K562 (cell line): ENCODE measurements around the gene SLC25A14. TPM values are rescaled to one million over a fixed set of nuclear protein-coding genes. Genes with fewer than 3 reads are reported as not detected.

Experiments used
- ATAC-seq: fragments of 200-7000 bp; cut with Tn5 transposase; 3 replicates; pipeline ENCODE4 v1.9.1; 2020; ENCODE audit warnings: moderate library complexity
- BruUV-seq: library from RNA; stranded (reverse); fragments of 400-500 nt; replicated peaks from 2 replicates; lab custom pipeline; 2021; lab: Mats Ljungman, UMichigan
- CTCF ChIA-PET: fragments of 300-600 bp; formaldehyde crosslinking; extraction: SDS; loops from one replicate; lab custom pipeline; 2021; ENCODE audit warnings: low intra/inter-chr PET ratio; lab: Yijun Ruan, JAX
- POLR2A ChIA-PET: fragments of 300-600, 350-650 bp; sonication (Branson Sonifier 250); formaldehyde crosslinking; extraction: SDS; loops from one replicate; lab custom pipeline; 2021; ENCODE audit warnings: antibody characterized with exemption, inconsistent platforms; lab: Yijun Ruan, JAX
- DNase-seq, 4 experiments: peaks; one replicate each; pipeline versions ENCODE4 v3.0.0 to v3.0.0-alpha.2; 2011 to 2018; ENCODE audit warnings: low spot score in 3 of 4, mixed read lengths in 3 of 4; ENCODE audit errors: extremely low read depth in 1 of 4
- FAIRE-seq: peaks from 2 replicates; lab custom pipeline; 2011; peaks lifted over from hg19 to GRCh38; lab: Jason Lieb, UNC
- H2AFZ ChIP-seq: 2 replicates; pipeline ENCODE4 v1.6.0; 2011; ENCODE audit warnings: low read depth, low read length, control low read depth, inconsistent platforms
- H3K27ac ChIP-seq: fragments of 200-600 bp; 3 replicates; pipeline ENCODE4 v1.8.0; 2011; ENCODE audit warnings: low read depth, mild to moderate bottlenecking, control low read depth, inconsistent platforms, low read length, moderate library complexity, mixed read lengths; ENCODE audit errors: extremely low read depth
- H3K27me3 ChIP-seq, 2 experiments: fragments of 300-600 bp in 1 of 2; 2 replicates in 1 of 2; 3 replicates in 1 of 2; pipeline versions ENCODE4 v1.6.0 to v1.8.0; 2011; ENCODE audit warnings: inconsistent platforms in 2 of 2, low read length in 2 of 2, mild to moderate bottlenecking in 1 of 2, mixed read lengths in 1 of 2, moderate library complexity in 1 of 2; ENCODE audit not compliant: control insufficient read depth in 2 of 2, insufficient read depth in 2 of 2
- H3K36me3 ChIP-seq: fragments of 300-600 bp; 3 replicates; pipeline ENCODE4 v1.8.0; 2011; ENCODE audit warnings: mild to moderate bottlenecking, low read length, inconsistent platforms; ENCODE audit not compliant: control insufficient read depth, insufficient read depth
- H3K4me1 ChIP-seq, 2 experiments: fragments of 200-600 bp in 1 of 2; replicated peaks in 1 of 2; 2 replicates in 1 of 2; 3 replicates in 1 of 2; pipeline versions ENCODE4 v1.5.1 to v1.8.0; 2011; ENCODE audit warnings: inconsistent platforms in 2 of 2, low read length in 2 of 2, mild to moderate bottlenecking in 1 of 2, mixed read lengths in 1 of 2, moderate library complexity in 1 of 2; ENCODE audit not compliant: control insufficient read depth in 2 of 2, insufficient read depth in 2 of 2
- H3K4me2 ChIP-seq: 2 replicates; pipeline ENCODE4 v1.6.1; 2011; ENCODE audit warnings: low read length, control low read depth, inconsistent platforms, mixed read lengths; ENCODE audit not compliant: insufficient read depth
- H3K4me3 ChIP-seq: fragments of 200-600 bp; sonication (generic), shearing (Covaris generic); 2 replicates; pipeline ENCODE4 v1.5.1; 2016; ENCODE audit warnings: control low read depth, inconsistent platforms
- H3K79me2 ChIP-seq: fragments of 200-600 bp; 3 replicates; pipeline ENCODE4 v1.8.0; 2011; ENCODE audit warnings: low read length, inconsistent platforms; ENCODE audit not compliant: control insufficient read depth, insufficient read depth
- H3K9ac ChIP-seq, 2 experiments: 2 replicates each; pipeline versions ENCODE4 v1.6.0 to v1.6.1; 2011; ENCODE audit warnings: low read depth in 2 of 2, low read length in 2 of 2, control low read depth in 1 of 2, inconsistent platforms in 1 of 2, mild to moderate bottlenecking in 1 of 2, mixed read lengths in 1 of 2; ENCODE audit not compliant: insufficient read depth in 1 of 2
- H3K9me1 ChIP-seq: one replicate; pipeline ENCODE4 v1.6.0; 2011; ENCODE audit warnings: inconsistent platforms, mild to moderate bottlenecking, low read length, moderate library complexity; ENCODE audit not compliant: control insufficient read depth, insufficient read depth
- H3K9me3 ChIP-seq: replicated peaks from 2 replicates; pipeline ENCODE4 v1.5.1; 2011; ENCODE audit warnings: low read depth, low read length, inconsistent platforms; ENCODE audit not compliant: control insufficient read depth, insufficient read depth
- H4K20me1 ChIP-seq: replicated peaks from 2 replicates; pipeline ENCODE4 v1.6.1; 2011; ENCODE audit warnings: low read length, inconsistent platforms, mixed read lengths; ENCODE audit not compliant: control insufficient read depth, insufficient read depth
- DEAF1 ChIP-seq: fragments of 450-650 bp; formaldehyde crosslinking; IDR thresholded peaks from 2 replicates; pipeline ENCODE4 v1.4.0; 2020; ENCODE audit warnings: mild to moderate bottlenecking, moderate library complexity
- NCOA2 ChIP-seq, 2 experiments: fragments of 450-650 bp; IDR thresholded peaks; 2 replicates each; pipeline ENCODE4 v1.6.1; 2018; ENCODE audit warnings: mild to moderate bottlenecking in 2 of 2, moderate library complexity in 1 of 2; ENCODE audit not compliant: partially characterized antibody in 2 of 2
- RAD21 ChIP-seq, 2 experiments: fragments of 250-450 bp in 1 of 2; fragments of 450-650 bp in 1 of 2; sonication (Bioruptor Pico) in 1 of 2; formaldehyde crosslinking in 1 of 2; IDR thresholded peaks in 1 of 2; conservative IDR thresholded peaks in 1 of 2; 2 replicates each; pipeline versions ENCODE4 v1.4.0 to v1.8.0; 2020 to 2022; ENCODE audit warnings: mild to moderate bottlenecking in 2 of 2, moderate library complexity in 1 of 2
- SMC3 ChIP-seq: conservative IDR thresholded peaks from 2 replicates; pipeline ENCODE4 v1.6.1; 2011; ENCODE audit warnings: low read depth, low read length, improper control_type of control experiment; ENCODE audit not compliant: insufficient read depth
- TAF15 ChIP-seq: fragments of 200-400 bp; formaldehyde crosslinking; IDR thresholded peaks from 2 replicates; pipeline ENCODE4 v1.6.1; 2017; ENCODE audit warnings: mild to moderate bottlenecking, low read depth, low read length, moderate library complexity
- WGBS: fragments of 100-300 bp; shearing (Covaris generic); methylation state at CpG from one replicate; pipeline ENCODE4 v1.1.6; 2016; ENCODE audit warnings: low coverage, mixed read lengths; ENCODE audit not compliant: insufficient coverage; ENCODE audit errors: missing lambda C conversion rate; 5-methylcytosine and 5-hydroxymethylcytosine counted together
- in situ Hi-C: fragments of 300-500 bp; cut with MboI; formaldehyde crosslinking; loops from 4 replicates; pipeline ENCODE4 v1.15.0; 2018; ENCODE audit warnings: inconsistent platforms, mixed read lengths
- intact Hi-C: fragments of 100-400 bp; cut with micrococcal nuclease; formaldehyde crosslinking; loops from 2 replicates; pipeline ENCODE4 v1.14.2; 2022
- polyA plus RNA-seq, 8 experiments: library from polyadenylated mRNA; depleted of rRNA in 4 of 8; stranded (reverse) in 5 of 8; unstranded in 3 of 8; fragments of >200 nt; fragmentation: Nextera tagmentation in 2 of 8; fragmentation: Illumina TruSeq in 1 of 8; extraction: Ambion mirVana in 2 of 8; extraction: Trizol in 1 of 8; gene quantifications; 2 replicates each; pipeline versions ENCODE4 v1.2.1 to v1.2.3, GENCODE V29; 2011 to 2014; ENCODE audit warnings: inconsistent platforms in 1 of 8, missing spikeins in 1 of 8
- total RNA-seq, 7 experiments: library from RNA; depleted of rRNA in 6 of 7; stranded (reverse); fragments of >200 nt in 6 of 7; fragmentation: Illumina TruSeq in 2 of 7; extraction: Trizol in 2 of 7; gene quantifications; 2 replicates each; pipeline versions ENCODE4 v1.2.1 to v1.2.3, GENCODE V29; 2011 to 2021; ENCODE audit warnings: low replicate concordance in 1 of 7
- TF ChIP-seq, protein P1 (sequence below): fragments of 450-650 bp; formaldehyde crosslinking; IDR thresholded peaks from 2 replicates; pipeline ENCODE4 v1.4.0; 2020; ENCODE audit warnings: mild to moderate bottlenecking, mixed read lengths
- TF ChIP-seq, protein P2 (sequence below), 3 experiments: IDR thresholded peaks in 2 of 3; conservative IDR thresholded peaks in 1 of 3; 2 replicates each; pipeline ENCODE4 v1.5.1; 2011 to 2012; ENCODE audit warnings: low read length in 3 of 3, mild to moderate bottlenecking in 3 of 3, control low read depth in 2 of 3, improper control_type of control experiment in 1 of 3, inconsistent platforms in 1 of 3, low read depth in 1 of 3, mixed read lengths in 1 of 3, moderate library complexity in 1 of 3; ENCODE audit not compliant: insufficient read depth in 2 of 3
- TF ChIP-seq, protein P3 (sequence below), 2 experiments: fragments of 250-450 bp in 1 of 2; fragments of 450-650 bp in 1 of 2; sonication (Bioruptor Pico) in 1 of 2; IDR thresholded peaks; 2 replicates each; pipeline versions ENCODE4 v1.6.1 to v1.8.0; 2016 to 2021; ENCODE audit warnings: mild to moderate bottlenecking in 2 of 2, moderate library complexity in 2 of 2, missing compliant biosample characterization in 1 of 2, missing genetic modification characterization in 1 of 2

SLC25A14 gene
- total and polyA plus RNA-seq, 9 of the 15 experiments (the other 6 are each of a cell fraction or from before 2014, with no cell fraction given), result 9.5 to 33.3 (median 15.8) TPM

GRCh38 chrX:130393451-130394074, 53.8 kb downstream of the SLC25A14 start:
- no TSS peak for BruUV-seq
- in situ Hi-C loops, result loop anchor here (5.0 kb wide), 1 partner anchor 524 kb away; no protein-coding TSS in a partner anchor
- peak; percentile 74 for ATAC-seq
- TF ChIP-seq DEAF1 (CRISPR knock-in tag), result peak; percentile 48; the same call in 1 of the 2 replicates
- no peak for TF ChIP-seq TAF15
- TF ChIP-seq, protein P1, sequence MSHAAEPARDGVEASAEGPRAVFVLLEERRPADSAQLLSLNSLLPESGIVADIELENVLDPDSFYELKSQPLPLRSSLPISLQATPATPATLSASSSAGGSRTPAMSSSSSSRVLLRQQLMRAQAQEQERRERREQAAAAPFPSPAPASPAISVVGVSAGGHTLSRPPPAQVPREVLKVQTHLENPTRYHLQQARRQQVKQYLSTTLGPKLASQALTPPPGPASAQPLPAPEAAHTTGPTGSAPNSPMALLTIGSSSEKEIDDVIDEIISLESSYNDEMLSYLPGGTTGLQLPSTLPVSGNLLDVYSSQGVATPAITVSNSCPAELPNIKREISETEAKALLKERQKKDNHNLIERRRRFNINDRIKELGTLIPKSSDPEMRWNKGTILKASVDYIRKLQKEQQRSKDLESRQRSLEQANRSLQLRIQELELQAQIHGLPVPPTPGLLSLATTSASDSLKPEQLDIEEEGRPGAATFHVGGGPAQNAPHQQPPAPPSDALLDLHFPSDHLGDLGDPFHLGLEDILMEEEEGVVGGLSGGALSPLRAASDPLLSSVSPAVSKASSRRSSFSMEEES (CRISPR knock-in tag), result no peak
- peak; percentile 70 for TF ChIP-seq SMC3
- TF ChIP-seq NCOA2 (IDR thresholded peaks at IDR 0.05; ENCODE audit: partially characterized antibody in 2 of 2), result no peak
- TF ChIP-seq RAD21 (CRISPR knock-in tag; conservative IDR thresholded peaks at IDR 0.05 in 1 of 2, IDR thresholded peaks at IDR 0.05 in 1 of 2), result peak; percentile 59 to 77
- TF ChIP-seq, protein P2, sequence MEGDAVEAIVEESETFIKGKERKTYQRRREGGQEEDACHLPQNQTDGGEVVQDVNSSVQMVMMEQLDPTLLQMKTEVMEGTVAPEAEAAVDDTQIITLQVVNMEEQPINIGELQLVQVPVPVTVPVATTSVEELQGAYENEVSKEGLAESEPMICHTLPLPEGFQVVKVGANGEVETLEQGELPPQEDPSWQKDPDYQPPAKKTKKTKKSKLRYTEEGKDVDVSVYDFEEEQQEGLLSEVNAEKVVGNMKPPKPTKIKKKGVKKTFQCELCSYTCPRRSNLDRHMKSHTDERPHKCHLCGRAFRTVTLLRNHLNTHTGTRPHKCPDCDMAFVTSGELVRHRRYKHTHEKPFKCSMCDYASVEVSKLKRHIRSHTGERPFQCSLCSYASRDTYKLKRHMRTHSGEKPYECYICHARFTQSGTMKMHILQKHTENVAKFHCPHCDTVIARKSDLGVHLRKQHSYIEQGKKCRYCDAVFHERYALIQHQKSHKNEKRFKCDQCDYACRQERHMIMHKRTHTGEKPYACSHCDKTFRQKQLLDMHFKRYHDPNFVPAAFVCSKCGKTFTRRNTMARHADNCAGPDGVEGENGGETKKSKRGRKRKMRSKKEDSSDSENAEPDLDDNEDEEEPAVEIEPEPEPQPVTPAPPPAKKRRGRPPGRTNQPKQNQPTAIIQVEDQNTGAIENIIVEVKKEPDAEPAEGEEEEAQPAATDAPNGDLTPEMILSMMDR (IDR thresholded peaks at IDR 0.05 in 2 of 3, conservative IDR thresholded peaks at IDR 0.05 in 1 of 3; ENCODE audit: insufficient read depth in 2 of 3, low read depth in 1 of 3, low read length in 3 of 3), result peak; percentile 66 to 69 (median 66)
- TF ChIP-seq, protein P3, sequence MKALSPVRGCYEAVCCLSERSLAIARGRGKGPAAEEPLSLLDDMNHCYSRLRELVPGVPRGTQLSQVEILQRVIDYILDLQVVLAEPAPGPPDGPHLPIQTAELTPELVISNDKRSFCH (CRISPR knock-in tag; IDR thresholded peaks at IDR 0.05), result no peak
- TF ChIP-seq, protein P3 (tag; IDR thresholded peaks at IDR 0.05), result no peak

More at GRCh38 chrX:130393451-130394074, 53.8 kb downstream of the SLC25A14 start:
- FAIRE-seq (peak; percentile 78), DNase-seq (peak in 3 of 4 experiments; percentile 10 to 57 (median 49))
- Histone ChIP-seq H4K20me1 (no peaks in the 10 kb centered on the region), H3K79me2 (no peaks in the 10 kb centered on the region), H3K9me3 (no peaks in the 10 kb centered on the region), H3K4me1 (no peaks in the 10 kb centered on the region; a peak in 1 of 5 replicates), H3K9me1 (no peaks in the 10 kb centered on the region), H3K4me2 (no peak overlapping the region), H3K9ac (no peak overlapping the region), H3K27me3 (peaks cover 0 to 5% of the 10 kb centered on the region in 2 experiments; a peak in 2 of 5 replicates), H2AFZ (no peak overlapping the region), H3K27ac (no peak overlapping the region), H3K4me3 (no peak overlapping the region), H3K36me3 (no peaks in the 10 kb centered on the region)
- intact Hi-C loops, result loop anchor here (1.0 to 5.0 kb wide), 3 partner anchors 61 to 524 kb away; no protein-coding TSS in a partner anchor
- WGBS, result 3% methylated on average over 5 of the region's 5 CpGs
- CTCF ChIA-PET, result interaction anchor here (1.1 kb wide), 1 partner anchor 523 kb away, joined by 8 read pairs; no protein-coding TSS in a partner anchor
- POLR2A ChIA-PET, result no interaction called here
